Measurements from ENCODE around the gene NKX1-1. TPM values are rescaled to one million over a fixed set of nuclear protein-coding genes. Genes with fewer than 3 reads are reported as not detected.

Gene NKX1-1
- total RNA-seq, 1 donor from 2014 or later = not detected

DNA sequence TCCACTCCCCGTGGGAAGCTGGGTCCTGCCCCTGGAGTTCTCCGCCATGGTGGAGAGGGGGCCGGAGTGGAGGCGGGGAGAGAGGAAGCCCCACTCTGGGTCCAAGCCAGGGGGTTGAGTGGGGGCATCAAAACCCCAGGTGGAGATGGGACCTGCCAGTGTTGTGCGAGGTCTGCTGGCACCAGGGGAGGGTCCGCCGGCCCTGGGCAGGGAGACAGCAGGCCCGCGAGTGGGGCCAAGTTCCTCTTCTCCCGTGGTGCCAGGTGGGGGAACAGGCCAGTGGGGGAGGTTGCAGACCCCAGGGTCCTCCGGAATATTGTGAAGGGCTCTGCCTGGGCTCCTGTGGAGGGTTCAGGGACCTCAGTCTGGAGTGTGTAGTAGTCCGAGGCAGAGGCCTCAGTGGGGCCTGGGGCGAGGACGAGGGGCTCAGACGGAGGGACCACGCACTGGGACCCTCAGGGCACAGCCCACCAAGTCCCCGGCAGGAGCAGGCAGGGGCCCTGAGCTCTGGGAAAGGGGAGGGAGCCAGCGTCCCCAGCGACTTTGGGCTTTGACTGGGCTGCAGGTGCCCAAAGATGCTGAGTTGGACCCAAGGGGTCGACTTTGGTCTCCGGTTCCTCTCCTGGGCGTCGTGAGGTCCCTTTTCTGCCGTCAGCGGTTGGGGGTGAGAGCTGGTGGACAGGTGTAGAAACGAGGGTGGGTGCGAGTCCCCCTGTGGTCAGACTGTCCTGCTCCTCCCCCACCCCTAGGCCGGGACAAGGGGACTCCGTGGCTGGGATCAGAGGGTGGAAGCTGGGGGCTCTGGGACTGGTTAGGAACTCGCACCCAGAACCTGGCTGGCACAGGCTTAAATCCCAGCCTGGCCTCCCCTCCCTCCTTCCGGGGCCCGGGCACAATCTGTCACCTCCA is 43.8 kb upstream of the NKX1-1 start:
- no peak for DNase-seq
- H3K27ac ChIP-seq (replicated peaks) = no peak overlapping the region
- peaks cover 70% of the 10 kb centered on the region for H3K27me3 ChIP-seq (ENCODE audit: low read depth)
- H3K4me3 ChIP-seq = no peak overlapping the region
- H3K9me3 ChIP-seq (replicated peaks) = no peaks in the 10 kb centered on the region
- H3K4me1 ChIP-seq = no peaks in the 10 kb centered on the region
- TF ChIP-seq CTCF (IDR thresholded peaks at IDR 0.05; ENCODE audit: borderline replicate concordance) = no peak
- H3K36me3 ChIP-seq = no peaks in the 10 kb centered on the region
- intact Hi-C loops (cut with micrococcal nuclease) = no loop called here

GRCh38 chr4:1449475-1449832 is 43.2 kb upstream of the NKX1-1 start:
- Histone ChIP-seq H3K27me3 (ENCODE audit: low read depth) (peaks cover 70% of the 10 kb centered on the region), H3K27ac (replicated peaks) (no peak overlapping the region), H3K36me3 (no peaks in the 10 kb centered on the region), H3K4me1 (no peaks in the 10 kb centered on the region), H3K9me3 (replicated peaks) (no peaks in the 10 kb centered on the region), H3K4me3 (no peak overlapping the region)
- intact Hi-C loops (cut with micrococcal nuclease) = no loop called here
- no peak for TF ChIP-seq CTCF (IDR thresholded peaks at IDR 0.05; ENCODE audit: borderline replicate concordance)
- no peak for DNase-seq

- intact Hi-C loops (cut with micrococcal nuclease) = no loop called here
- no peak overlapping the region for H3K27ac ChIP-seq (replicated peaks)
- H3K9me3 ChIP-seq (replicated peaks) = no peaks in the 10 kb centered on the region
- no peaks in the 10 kb centered on the region for H3K4me1 ChIP-seq
- peaks cover 70% of the 10 kb centered on the region for H3K27me3 ChIP-seq (ENCODE audit: low read depth)
- no peak overlapping the region for H3K4me3 ChIP-seq
- DNase-seq = no peak
- no peak for TF ChIP-seq CTCF (IDR thresholded peaks at IDR 0.05; ENCODE audit: borderline replicate concordance)
- H3K36me3 ChIP-seq = no peaks in the 10 kb centered on the region
Observed at GRCh38 chr4:1448589-1449420, 42.6 kb upstream of the NKX1-1 start.

DNA sequence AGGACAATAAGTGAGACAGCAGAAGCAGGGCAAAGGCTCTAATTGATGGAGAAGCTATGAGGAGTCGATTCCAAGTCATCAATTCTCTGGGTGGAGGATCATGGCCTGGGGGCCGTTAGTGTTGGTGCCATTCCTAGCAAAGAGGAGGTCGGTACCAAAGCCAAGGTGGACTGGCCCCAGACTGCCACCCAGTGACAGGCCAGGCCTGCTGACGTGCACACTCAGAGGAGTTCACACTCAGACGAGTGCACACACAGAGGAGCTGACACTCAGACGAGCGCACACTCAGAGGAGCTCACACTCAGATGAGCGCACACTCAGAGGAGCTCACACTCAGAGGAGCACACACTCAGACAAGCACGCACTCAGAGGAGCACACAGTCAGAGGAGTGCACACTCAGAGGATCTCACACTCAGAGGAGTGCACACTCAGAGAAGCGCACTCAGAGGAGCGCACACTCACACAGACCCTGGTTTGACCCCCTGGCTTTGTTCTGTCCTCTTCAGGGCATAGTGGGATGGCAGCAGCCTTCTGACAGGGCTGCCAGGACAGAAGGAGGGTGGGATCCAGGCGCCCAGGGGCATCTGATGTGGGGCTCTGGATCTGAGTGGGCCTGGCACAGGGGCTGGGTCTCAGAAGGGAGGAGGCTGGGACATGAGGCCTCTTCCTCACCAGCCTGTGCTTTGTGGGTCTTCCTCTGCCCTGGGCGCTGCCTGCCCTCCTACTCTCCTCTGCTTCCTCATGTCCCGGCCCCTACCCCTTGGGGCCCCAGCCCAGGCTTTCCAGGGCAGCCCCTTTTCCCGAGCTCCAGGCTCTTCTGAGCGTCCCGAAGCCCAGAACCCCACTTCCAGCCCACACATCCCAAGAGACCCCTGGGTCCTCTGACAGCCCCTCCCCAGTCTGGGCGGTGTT is 41.7 kb upstream of the NKX1-1 start:
- no peak for DNase-seq
- H3K4me1 ChIP-seq = no peaks in the 10 kb centered on the region
- no peak overlapping the region for H3K4me3 ChIP-seq
- peaks cover 73% of the 10 kb centered on the region for H3K27me3 ChIP-seq (ENCODE audit: low read depth)
- TF ChIP-seq CTCF (IDR thresholded peaks at IDR 0.05; ENCODE audit: borderline replicate concordance) = no peak
- H3K36me3 ChIP-seq = no peaks in the 10 kb centered on the region
- intact Hi-C loops (cut with micrococcal nuclease) = no loop called here
- no peaks in the 10 kb centered on the region for H3K9me3 ChIP-seq (replicated peaks)
- no peak overlapping the region for H3K27ac ChIP-seq (replicated peaks)
